ENCODE data around the gene RXRA.

RXRA gene

DNA sequence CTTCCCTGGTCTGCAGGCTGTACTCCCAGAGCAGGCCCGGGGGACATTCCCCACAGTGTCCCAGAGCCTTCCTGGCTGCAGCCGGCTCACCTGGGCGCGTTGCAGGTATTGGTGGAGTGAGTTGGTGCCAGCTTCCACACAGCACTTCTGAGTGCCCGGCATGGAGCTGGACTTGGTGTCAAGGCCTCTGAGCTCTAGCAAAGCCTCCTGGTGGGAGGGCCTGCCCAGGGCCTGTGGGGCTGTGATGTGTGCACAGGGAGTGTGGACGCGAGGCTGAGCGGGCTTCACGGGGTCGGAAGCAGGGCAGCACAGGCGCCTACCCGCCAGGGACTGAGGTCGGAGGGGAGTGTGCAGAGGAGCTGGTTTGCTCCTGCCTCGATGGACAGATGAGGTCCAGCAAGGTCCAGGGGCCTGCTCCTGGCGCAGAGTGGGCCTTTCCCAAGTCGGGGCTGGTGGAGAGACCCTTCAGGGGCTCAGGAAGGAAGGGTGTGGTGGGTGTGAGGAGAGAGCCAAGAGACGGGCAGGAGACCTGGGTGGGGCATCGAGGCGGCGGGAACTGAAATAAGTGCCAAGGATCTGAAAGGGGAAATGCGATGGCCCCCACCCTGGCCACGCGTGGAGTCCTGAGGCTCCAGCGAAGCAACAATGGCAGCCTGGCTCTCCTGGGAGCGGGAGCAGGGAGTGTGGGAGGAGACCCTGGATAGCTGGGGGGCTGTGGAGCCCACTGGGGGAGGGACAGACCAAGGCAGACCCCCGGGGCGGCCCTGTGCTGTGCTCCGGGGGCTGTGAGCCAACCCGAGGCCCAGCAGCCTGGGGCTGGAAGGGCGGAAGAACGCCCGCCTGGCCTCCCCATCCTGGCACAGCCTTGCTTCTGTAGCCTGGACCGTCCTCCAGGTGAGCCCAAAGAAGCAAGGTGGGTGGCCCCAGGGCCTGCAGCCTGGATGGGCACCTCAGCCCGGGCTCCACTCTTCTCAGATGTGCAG is 78.4 kb downstream of the RXRA start:
- DNase-seq = no peak

DNA sequence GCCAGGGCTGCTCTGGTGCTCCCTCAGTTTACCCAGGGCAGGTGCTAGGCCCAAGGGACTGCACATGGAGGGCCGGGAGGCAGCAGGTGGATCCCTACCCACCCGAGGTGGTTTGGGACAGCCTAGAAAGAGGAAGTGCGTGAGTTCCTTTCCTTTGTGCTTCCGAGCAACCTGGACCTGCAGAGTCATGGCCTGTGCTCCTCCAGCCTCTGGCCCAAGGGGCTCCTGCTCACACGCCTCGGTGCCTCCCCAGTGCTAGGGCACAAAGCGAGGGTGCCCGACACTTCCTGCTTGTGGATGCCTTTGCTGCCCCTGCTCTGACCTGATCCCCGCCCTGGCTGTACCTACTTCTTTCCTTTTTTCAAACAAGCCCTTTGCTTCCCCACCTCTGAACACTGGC is 79.3 kb downstream of the RXRA start:
- no peak for DNase-seq

DNA sequence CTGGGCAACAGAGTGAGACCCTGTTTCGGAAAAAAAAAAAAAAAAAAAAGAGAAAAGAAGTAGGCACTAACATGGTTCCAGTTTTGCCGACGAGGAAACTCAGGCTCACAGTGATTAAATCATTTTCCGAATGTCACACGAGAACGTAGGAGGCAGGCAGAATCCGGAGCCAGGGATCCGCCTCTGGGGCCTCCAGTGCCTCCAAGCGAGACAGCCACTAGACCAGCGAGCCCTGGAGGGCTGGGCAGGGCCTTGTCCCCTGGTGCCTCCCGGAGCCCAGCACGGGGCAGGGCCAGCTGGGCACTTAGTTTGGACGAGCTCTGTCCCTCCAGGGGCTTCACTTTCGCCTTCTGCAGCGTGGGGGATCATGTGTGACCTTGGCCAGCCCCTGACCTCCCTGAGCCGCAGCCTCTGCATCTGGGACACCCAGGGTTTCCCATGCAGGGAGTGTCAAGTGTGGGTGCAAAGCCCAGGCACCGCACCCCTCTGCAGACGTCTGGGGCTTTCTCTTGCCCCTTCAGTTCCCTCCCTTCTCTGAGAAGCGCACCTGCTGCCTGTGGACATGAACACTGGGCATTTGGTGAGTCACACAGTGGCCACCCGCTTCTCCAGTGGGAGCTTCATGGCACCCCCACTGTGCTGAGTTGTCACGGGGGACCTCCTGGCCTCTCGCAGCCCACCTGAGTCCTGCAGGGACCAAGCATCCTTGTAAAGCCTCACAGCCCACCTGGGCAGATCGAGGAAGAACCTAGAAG is 80.3 kb downstream of the RXRA start:
- DNase-seq = no peak

DNA sequence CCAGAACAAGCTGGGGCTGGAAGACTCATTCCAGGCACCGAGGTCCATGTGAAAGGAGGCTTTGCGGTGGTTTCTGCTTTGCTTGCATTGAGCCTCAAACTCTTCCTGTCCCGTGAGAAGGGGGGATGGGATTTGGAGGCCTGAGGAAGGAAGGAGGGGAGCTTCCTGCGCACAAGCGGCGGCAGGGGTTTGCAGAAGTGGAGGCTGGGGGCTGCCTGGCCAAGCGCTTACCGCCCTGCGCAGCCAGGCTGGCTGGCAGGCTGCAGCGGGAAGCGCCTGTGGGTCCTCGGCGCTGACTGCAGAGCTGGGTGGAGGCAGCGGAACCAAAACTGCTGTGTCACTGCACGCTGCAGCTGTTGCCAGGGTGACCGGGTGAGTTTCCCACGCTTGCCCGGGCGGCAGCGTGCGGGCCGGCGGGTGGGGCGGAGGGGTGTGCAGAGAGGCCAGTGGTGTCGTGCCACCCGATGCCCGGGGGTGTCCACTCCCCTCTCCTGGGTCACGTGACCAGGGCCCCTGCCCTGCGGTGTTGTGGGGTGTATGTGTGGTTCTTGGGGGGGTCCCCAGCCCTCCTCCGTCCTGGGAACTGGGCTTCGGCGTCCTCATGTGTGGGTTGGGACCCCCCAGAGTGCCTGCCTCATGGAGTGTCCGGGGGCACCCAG is 81.0 kb downstream of the RXRA start:
- peak; percentile 77 for DNase-seq

DNA sequence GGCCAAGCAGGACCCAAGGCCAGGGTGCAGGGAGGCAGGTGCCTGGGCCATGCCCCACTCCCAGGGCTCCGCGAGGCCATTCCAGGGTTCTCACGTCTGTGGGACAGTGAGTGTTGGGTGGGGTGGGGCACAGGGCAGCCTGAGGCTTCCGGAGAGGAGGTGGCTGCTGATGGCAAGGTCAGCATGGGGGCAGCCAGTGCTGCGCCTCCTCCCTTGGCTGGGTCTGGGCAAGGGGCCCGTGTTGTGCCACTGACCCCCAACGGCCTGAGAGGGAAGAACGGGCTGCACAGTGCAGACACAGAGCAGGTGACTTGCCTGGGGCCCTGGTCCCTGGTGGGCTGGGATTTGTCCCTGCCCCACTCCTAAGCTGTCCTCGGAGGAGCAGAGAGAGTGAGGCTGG is 82.1 kb downstream of the RXRA start:
- no peak for DNase-seq

DNA sequence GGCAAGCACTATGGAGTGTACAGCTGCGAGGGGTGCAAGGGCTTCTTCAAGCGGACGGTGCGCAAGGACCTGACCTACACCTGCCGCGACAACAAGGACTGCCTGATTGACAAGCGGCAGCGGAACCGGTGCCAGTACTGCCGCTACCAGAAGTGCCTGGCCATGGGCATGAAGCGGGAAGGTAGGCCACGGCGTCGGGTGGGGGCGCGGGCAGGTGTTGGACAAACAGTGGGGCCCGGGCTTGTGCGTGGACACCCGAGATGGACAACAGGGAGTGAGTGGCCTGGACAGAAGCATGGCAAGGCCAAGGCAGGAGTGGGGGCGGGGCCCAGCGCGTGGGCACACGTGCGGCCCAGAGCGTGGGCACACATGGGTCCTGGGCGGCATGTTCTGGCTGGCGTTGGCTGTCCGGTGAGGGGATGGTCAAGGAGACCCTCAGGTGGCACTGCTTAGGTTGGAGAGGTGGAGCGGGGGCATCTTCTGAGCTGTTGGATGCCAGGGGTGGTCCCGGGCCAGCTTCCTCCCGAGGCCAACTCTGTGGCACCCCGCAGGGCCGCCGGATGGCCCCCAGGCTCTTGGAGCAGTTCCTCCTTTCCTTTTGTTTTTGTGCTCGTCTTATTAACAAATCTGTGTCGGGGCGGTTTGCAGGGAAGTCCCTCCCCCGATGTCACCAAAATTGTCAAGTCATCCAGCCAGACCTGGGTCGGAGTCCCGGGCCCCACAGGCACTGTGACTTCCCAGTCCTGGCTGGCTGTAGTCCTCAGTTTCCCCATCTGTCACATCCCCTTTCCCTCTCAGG is 82.9 kb downstream of the RXRA start:
- no peak for DNase-seq

DNA sequence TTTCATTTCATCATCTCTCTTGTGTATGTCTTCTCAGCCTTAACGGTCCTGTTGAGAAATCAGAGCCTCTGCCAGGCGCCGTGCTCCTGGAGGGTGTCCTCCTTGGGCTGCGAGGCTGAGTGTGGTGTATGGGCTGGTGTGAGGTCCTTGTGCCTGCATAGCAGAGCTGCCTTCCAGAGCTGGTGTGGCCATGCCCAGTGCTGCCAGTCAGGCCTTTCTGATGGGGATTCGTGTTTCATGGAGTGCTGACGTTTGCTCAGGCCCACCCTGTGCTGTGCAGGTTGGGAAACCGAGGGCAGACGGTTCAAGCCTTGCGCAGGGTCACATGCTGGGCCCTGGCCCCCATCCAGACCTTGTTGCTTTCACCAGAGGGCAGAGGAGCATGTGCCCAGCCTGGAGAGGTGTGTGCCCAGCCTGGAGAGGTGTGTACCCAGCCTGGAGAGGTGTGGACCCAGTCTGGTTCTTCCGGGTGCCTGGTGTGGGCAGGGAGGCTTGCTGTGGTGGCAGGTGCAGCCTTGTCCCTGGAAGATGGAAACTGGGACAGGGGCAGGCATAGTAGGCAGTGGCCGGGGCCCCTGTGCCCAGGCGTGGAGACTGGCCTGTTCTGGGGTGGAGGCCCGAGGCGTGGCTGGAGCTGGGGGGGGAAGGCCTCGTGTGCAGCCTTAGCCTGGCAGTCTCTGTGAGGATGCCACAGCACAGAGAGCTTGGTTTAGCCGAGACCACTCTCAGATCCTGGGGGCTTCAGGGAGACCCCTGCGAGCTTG is 84.0 kb downstream of the RXRA start:
- no peak for DNase-seq

DNA sequence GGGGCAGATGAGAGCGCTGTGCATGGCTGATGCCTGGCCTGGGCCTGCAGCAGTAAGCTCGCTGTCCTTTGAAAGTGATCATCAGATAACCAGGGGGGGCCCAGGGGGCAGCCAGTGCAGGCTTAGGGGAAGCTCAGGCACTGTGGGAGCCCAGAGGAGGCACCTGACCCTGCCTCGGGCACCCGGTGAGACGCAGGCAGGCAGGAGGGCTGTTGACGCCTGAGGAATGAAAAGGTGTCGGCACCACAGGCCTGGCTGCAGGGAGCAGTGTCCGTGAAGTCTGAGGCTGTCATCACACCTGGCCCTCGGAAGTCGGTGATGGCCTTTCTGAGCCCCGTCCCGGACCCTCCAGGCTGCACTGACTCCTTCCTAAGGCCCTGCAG is 84.6 kb downstream of the RXRA start:
- DNase-seq = no peak

DNA sequence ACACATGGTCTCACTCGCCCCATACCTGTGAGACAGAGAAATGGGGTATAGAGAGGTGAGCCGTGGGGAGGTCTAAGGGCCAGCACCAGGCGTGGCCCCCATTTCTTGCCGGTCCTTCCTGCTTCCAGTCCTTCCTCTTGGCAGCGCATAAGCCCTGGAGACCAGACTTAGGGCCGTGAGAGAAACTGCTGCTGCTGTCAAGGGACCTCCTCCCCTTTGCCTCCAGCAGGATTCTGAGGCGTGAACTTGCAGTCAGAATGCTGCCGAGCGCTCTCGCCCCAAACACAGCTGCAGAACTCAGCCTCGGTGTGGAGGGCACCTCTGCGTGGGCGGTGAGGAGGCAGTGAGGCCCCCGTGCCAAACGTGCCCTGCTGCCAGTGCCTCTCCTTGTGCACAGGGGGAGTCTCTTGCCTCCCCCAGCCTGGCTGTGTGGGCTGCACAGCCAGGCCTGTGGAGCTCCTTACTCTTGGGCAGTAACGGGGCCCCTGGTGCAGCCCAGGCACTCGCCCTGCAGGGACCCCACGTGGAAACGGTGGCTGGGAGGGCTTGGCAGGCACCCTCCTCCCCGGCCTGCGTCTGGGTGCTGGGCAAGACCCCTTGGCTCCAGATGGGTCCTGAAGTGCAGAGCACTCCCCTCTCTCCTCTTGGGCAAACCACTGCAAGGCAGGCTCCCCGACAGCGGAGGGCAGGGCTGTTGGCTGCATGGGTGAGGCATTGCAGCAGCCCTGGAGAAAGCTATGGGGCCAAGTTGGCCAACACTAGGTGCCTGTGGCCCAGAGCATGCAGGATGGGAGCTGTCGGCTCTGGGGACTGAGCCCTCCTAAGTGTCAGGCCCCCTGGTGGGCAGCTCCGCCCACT is 85.4 kb downstream of the RXRA start:
- no peak for DNase-seq

DNA sequence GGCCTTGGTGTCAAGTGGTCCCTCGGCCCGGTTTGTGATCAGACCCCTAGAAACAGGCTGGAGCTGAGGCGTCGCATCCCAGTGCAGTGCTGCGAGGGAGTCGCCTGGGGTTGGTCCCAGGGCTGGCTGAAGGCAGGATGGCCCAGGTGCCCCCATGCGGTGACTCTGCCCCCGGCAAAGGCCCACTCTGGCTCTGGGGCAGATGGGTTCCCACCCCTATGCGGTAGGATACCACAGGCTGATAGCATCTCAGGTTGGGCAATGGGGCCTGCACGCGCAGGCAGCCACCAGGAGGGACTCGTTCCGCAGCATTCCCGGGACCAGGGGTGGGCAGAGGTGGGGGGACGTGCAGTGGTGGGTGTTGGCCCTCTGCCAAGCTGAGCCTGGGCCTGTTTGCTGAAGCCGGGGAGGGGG is 86.0 kb downstream of the RXRA start:
- no peak for DNase-seq

DNA sequence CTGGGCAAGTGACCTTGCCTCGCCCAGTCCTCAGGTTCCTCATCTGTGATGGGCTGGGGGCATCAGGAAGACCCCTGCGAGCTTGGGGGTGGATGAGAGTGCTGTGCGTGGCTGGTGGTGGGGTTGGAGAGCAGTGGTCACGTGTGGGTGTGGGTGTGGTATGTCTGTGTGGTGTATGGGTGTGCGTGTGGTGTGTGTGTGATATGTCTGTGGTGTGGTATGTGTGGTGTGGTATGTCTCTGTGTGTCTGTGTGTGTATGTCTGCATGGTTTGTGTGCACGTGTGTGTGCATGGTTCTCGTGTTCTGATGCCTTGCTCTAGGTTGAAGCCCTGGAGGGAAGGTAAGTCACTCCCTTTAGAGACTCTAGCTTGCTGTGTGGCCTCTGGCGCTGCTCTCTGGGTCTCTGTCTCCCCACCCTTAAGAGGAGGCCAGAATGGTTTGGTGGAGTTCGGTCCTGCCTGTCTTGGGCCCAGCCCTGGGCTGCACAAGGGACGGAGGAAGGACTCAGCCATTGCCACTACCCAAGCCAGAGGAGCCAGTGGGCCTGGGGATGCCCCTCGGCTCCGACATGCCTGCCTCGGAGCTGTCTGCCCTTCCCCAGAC is 87.0 kb downstream of the RXRA start:
- DNase-seq = no peak

DNA sequence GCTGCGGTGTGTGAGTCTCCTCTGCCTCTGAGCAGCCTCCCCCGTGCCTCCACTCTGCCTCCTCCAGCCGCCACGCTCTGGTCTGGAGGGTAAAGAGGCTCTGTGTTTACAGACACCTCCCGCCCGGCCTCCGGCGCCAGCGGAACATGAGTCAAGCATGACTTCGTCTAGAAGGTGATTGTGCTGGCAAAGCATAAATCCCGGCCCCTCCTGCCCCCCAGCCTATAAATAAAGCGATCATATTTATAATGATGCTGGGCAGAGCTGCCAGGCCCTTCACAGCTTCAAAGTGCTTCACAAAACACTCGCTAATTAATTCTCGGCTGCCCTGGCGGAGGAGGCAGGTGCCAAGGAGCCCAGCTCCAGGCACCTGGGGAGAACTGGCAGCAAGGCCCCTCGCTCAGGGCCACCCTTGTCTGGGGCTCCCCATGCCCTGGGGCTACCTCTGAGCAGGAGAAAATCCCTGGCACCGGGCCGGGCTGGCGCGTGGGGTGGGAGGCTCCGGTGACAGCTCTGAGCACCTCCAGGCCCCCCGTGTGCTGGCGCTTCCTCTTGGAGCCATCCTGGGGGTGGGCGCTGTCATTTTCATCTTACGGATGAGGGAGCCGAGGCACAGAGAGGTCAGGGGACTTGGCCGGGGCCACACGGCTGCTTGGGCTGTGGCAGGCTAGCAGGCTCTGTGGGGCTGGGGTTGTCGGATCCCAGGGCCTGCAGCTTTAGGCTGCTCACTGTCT is 87.8 kb downstream of the RXRA start:
- DNase-seq = no peak

DNA sequence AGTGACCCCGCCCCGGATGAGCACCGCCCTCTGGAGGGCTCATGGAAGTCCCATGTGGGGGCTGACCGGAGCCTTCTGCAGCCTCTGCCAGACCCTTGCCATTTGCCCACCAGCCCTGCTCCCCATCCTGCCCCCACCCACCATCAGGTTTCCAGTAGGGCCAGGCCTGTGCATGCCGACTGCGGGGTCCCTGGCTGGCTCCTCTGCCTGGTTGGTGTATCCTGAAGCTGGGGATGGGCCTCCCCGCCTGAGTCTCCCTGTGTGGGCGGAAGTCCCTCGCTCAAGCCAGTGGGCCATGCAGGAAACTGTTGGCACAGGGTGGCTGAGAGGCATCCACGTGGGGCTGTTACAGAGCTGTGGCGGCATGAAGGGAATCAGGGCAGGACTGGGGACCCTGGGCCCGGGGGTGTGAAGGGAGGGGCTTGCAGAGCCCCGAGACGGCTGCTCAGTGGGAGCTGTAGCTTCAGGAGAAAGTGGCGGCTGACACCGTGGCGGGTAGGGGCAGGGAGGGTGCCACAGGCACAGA is 88.7 kb downstream of the RXRA start:
- no peak for DNase-seq

DNA sequence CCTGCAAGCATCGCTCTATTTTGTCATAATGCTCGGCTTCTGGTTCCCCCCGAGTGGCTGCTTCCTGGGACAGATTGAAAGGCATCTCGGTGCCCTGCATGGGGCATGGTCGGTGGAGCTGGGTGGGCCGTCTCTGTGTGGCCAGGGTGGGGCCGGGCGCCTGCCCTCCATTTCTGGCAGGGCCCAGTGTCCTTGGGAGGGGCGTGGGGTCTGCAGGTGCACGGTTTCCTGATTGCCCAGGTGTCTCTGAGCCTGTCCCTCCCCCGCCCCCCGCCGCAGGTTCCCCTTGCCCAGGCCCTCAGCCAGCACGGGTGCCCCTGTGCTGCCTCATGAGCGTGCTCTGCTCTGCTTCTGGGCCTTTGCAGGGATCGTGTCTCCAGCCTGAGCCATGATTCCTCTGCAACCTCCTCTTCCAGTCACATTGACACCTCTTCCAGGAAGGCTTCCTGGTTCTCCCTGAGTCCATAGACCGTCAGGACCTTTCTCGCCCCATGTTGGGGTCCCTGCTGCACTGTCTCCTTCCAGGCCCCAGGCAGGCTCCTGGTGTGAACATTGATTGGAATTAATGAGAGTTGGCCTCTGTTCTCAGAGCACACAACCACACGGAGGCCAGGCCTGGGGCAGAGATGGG is 90.2 kb downstream of the RXRA start:
- no peak for DNase-seq

DNA sequence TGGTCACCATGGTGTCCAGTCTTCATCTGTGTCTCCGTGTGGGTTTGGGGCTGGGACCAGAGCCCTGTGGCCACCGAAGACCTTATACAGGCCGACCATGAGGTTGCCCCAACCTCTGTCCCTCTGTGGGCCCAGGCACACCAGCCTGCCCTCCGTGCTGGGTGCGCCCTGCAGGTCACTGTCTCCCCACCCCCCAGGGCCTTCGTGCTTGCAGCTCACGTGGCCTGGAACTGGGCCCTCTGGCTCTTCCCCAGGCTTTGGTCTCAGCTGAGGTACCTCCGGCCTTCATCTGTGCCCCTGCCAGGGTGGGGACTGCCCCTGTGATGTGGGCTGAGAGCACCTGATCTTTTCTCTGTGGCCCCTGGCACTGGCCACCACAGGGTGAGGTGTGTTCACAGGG is 92.1 kb downstream of the RXRA start:
- DNase-seq = no peak

DNA sequence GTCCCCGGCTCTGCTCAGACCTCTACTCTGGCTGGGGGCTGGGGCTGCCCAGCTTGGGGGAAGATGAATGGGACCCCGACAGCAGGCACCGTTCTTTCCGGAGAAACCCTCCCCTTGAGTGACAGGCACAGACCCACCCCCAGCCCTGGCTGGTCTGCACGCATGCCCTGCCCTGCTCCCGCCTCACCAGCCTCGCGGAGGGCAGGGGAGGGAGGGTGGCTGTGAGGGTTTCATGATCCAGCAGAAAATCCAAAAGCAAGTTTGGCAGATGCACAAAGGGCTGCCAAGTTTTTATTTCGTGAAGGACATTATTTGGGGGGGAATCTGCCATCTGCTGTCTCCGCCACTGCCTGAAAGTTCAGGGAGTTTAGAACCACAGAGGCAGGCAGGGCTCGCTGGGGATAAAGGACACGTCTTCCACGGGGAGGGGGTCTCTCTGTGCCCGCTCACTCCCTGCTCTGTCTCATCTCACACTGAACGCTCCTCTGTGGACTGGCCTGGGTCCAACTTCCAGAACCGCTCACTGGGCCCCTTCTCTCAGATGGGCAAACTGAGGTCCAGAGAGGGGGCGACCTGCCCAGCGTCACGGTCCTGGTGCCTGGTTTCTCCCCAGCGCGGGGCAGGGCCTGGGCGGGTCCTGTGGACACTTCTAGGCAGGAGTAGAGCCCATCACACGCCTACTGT is 92.9 kb downstream of the RXRA start:
- no peak for DNase-seq

DNA sequence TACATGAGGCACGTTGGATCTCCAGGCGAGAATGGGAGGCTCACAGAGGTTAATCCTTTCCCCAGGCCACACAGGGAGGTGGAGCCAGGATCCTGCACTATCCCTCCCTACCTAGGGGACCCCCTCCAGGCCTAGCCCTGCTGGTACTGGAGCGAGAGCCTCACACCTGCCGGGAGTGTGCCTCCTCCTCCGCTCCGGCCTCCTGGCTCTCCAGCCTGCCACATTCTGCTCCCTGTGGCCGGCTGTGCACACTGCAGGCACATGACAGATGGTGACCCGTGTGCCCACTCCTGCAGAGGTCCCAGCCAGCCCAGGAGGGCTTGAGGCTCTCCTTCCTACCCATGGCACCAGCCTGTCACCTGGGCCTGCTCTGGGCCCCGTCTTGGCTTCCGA is 93.4 kb downstream of the RXRA start:
- no peak for DNase-seq

DNA sequence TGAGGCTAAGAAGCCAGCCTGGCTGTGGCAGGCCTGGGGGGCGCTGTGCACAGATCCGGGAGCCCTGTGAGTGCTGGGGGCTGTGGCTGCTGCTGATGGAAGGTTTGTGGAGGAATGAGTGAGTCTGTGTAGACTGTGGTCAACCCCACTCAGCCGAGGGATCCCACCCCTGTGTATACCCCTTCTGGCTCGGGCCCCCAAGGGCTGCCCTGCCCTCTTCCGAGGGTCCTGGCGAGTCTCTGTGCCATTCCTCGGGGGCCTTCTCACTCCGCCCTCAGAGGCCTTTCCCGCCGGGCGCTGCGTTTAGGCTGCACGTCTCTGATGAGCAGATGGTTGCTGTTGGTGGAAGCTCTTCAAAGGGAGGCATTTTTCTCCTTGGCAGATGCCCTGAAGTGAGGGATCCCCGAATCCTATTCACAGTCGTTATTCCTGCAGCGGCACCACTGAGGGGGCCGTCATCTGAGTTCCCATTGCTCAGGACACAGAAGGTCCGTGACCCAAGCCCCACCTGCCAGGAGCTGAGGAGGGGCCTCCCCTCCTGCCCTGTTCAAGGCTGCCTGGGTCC is 94.1 kb downstream of the RXRA start:
- DNase-seq = no peak
